Measurements from ENCODE around the gene PRPSAP1. TPM values are rescaled to one million over a fixed set of nuclear protein-coding genes. Genes with fewer than 3 reads are reported as not detected.
"Not testable (repeated sequence)": the region's sequence is repeated elsewhere in the genome, so short reads cannot be mapped to it uniquely, and the experiment has no call there.

Gene PRPSAP1
- total RNA-seq, 2 experiments from 2014 or later: 58.7 to 63.0 TPM

GRCh38 chr17:76366247-76366646 lies 12.5 kb upstream of the PRPSAP1 start:
- POLR2A ChIA-PET: no interaction called here
- Mint-ChIP-seq H3K4me3 (no peak overlapping the region), H3K36me3 (ENCODE audit: low read depth) (no peaks in the 10 kb centered on the region), H3K4me1 (peaks cover 2% of the 10 kb centered on the region), H3K27ac (no peak overlapping the region), H3K9me3 (no peaks in the 10 kb centered on the region), H3K27me3 (peaks cover 4% of the 10 kb centered on the region)
- CTCF ChIA-PET: interaction anchor here (1.5 to 2.0 kb wide), 2 partner anchors 15 to 32 kb away, joined by 6 to 10 read pairs; no protein-coding TSS in a partner anchor
- DNase-seq: no peak

GRCh38 chr17:76365256-76365903 lies 11.7 kb upstream of the PRPSAP1 start:
- Mint-ChIP-seq H3K27me3 (peaks cover 4% of the 10 kb centered on the region), H3K27ac (no peak overlapping the region), H3K9me3 (no peaks in the 10 kb centered on the region), H3K36me3 (ENCODE audit: low read depth) (no peaks in the 10 kb centered on the region), H3K4me3 (no peak overlapping the region), H3K4me1 (peaks cover 2% of the 10 kb centered on the region)
- no peak for DNase-seq
- ChIA-PET CTCF (interaction anchor here (1.5 to 2.0 kb wide), 3 partner anchors 12 to 33 kb away, joined by 6 to 10 read pairs (median 9); partner anchors contain the start of gene PRPSAP1), POLR2A (no interaction called here)

- Mint-ChIP-seq H3K27me3 (peaks cover 7% of the 10 kb centered on the region), H3K4me3 (no peak overlapping the region), H3K27ac (no peak overlapping the region), H3K9me3 (no peaks in the 10 kb centered on the region), H3K36me3 (ENCODE audit: low read depth) (no peaks in the 10 kb centered on the region), H3K4me1 (peaks cover 2% of the 10 kb centered on the region)
- CTCF ChIA-PET: interaction anchor here (0.8 to 3.4 kb wide), 4 partner anchors 10 to 45 kb away, joined by 3 to 11 read pairs (median 10); partner anchors contain the start of genes PRPSAP1 and SPHK1
- POLR2A ChIA-PET: no interaction called here
- no peak for DNase-seq
Measured at GRCh38 chr17:76363107-76363842, 9.6 kb upstream of the PRPSAP1 start.

GRCh38 chr17:76360461-76360860 lies 6.7 kb upstream of the PRPSAP1 start:
- CTCF ChIA-PET: interaction anchor here (0.6 to 1.8 kb wide), 2 partner anchors 38 to 384 kb away, joined by 4 to 6 read pairs; no protein-coding TSS in a partner anchor
- Mint-ChIP-seq H3K27ac (no peak overlapping the region), H3K27me3 (peaks cover 7% of the 10 kb centered on the region)

GRCh38 chr17:76359776-76360175 lies 6.1 kb upstream of the PRPSAP1 start:
- H3K4me3 Mint-ChIP-seq; H3K27ac Mint-ChIP-seq; CTCF ChIA-PET; H3K27me3 Mint-ChIP-seq; POLR2A ChIA-PET; H3K36me3 Mint-ChIP-seq (ENCODE audit: low read depth); DNase-seq; H3K9me3 Mint-ChIP-seq; H3K4me1 Mint-ChIP-seq: not testable (repeated sequence)

More at GRCh38 chr17:76360461-76360860, 6.7 kb upstream of the PRPSAP1 start:
- Mint-ChIP-seq H3K4me3 (no peak overlapping the region), H3K9me3 (no peaks in the 10 kb centered on the region), H3K4me1 (peaks cover 2% of the 10 kb centered on the region), H3K36me3 (ENCODE audit: low read depth) (no peaks in the 10 kb centered on the region)
- POLR2A ChIA-PET: no interaction called here
- no peak for DNase-seq

GRCh38 chr17:76359375-76359774 lies 5.7 kb upstream of the PRPSAP1 start:
- no peaks in the 10 kb centered on the region for H3K36me3 Mint-ChIP-seq (ENCODE audit: low read depth)
- peaks cover 8% of the 10 kb centered on the region for H3K4me1 Mint-ChIP-seq
- CTCF ChIA-PET: interaction anchor here (0.7 kb wide), 1 partner anchor 55 kb away, joined by 3 read pairs; no protein-coding TSS in a partner anchor
- no peaks in the 10 kb centered on the region for H3K9me3 Mint-ChIP-seq
- no peak for DNase-seq
- no peak overlapping the region for H3K4me3 Mint-ChIP-seq
- POLR2A ChIA-PET: no interaction called here
- no peak overlapping the region for H3K27ac Mint-ChIP-seq
- peaks cover 7% of the 10 kb centered on the region for H3K27me3 Mint-ChIP-seq

- CTCF ChIA-PET: no interaction called here
- H3K27ac Mint-ChIP-seq: no peak overlapping the region
- H3K9me3 Mint-ChIP-seq: no peaks in the 10 kb centered on the region
- peaks cover 7% of the 10 kb centered on the region for H3K27me3 Mint-ChIP-seq
- POLR2A ChIA-PET: interaction anchor here (0.7 kb wide), 1 partner anchor 11 kb away, joined by 10 read pairs; no protein-coding TSS in a partner anchor
- peaks cover 14% of the 10 kb centered on the region for H3K4me1 Mint-ChIP-seq
- DNase-seq: no peak
- no peak overlapping the region for H3K4me3 Mint-ChIP-seq
- H3K36me3 Mint-ChIP-seq (ENCODE audit: low read depth): peaks cover 2% of the 10 kb centered on the region
Measured at GRCh38 chr17:76357597-76358158, 4.0 kb upstream of the PRPSAP1 start.

- H3K27me3 Mint-ChIP-seq: peaks cover 7% of the 10 kb centered on the region
- CTCF ChIA-PET: no interaction called here
- POLR2A ChIA-PET: no interaction called here
- no peak overlapping the region for H3K27ac Mint-ChIP-seq
- H3K36me3 Mint-ChIP-seq (ENCODE audit: low read depth): peaks cover 3% of the 10 kb centered on the region
- H3K4me1 Mint-ChIP-seq: peaks cover 18% of the 10 kb centered on the region
- no peak for DNase-seq
- no peak overlapping the region for H3K4me3 Mint-ChIP-seq
- no peaks in the 10 kb centered on the region for H3K9me3 Mint-ChIP-seq
Measured at GRCh38 chr17:76356803-76357456, 3.2 kb upstream of the PRPSAP1 start.

- ChIA-PET POLR2A (no interaction called here), CTCF (interaction anchor here (0.6 to 3.9 kb wide), 12 partner anchors 10 to 360 kb away, joined by 3 to 26 read pairs (median 5); partner anchors contain the start of gene SPHK1)
- H3K9me3 Mint-ChIP-seq: no peaks in the 10 kb centered on the region
- peak overlapping the region; percentile 62 for H3K27ac Mint-ChIP-seq
- H3K4me1 Mint-ChIP-seq: peaks cover 29% of the 10 kb centered on the region
- DNase-seq: no peak
- H3K36me3 Mint-ChIP-seq (ENCODE audit: low read depth): peaks cover 7% of the 10 kb centered on the region
- H3K4me3 Mint-ChIP-seq: peak overlapping the region; percentile 83
- no peaks in the 10 kb centered on the region for H3K27me3 Mint-ChIP-seq
Measured at GRCh38 chr17:76354747-76355310, 1.1 kb upstream of the PRPSAP1 start.

- DNase-seq: no peak
- H3K4me3 Mint-ChIP-seq: peak overlapping the region; percentile 83
- H3K9me3 Mint-ChIP-seq: no peaks in the 10 kb centered on the region
- ChIA-PET POLR2A (no interaction called here), CTCF (interaction anchor here (0.6 to 3.9 kb wide), 10 partner anchors 10 to 360 kb away, joined by 3 to 26 read pairs (median 8); partner anchors contain the start of gene SPHK1)
- no peaks in the 10 kb centered on the region for H3K27me3 Mint-ChIP-seq
- H3K4me1 Mint-ChIP-seq: peaks cover 29% of the 10 kb centered on the region
- H3K27ac Mint-ChIP-seq: peak overlapping the region; percentile 98
- peaks cover 7% of the 10 kb centered on the region for H3K36me3 Mint-ChIP-seq (ENCODE audit: low read depth)
Measured at GRCh38 chr17:76354317-76354729, 607 bp upstream of the PRPSAP1 start.

- peak; percentile 23 for DNase-seq
- H3K36me3 Mint-ChIP-seq (ENCODE audit: low read depth): peaks cover 7% of the 10 kb centered on the region
- no peaks in the 10 kb centered on the region for H3K9me3 Mint-ChIP-seq
- no peaks in the 10 kb centered on the region for H3K27me3 Mint-ChIP-seq
- H3K4me1 Mint-ChIP-seq: peaks cover 29% of the 10 kb centered on the region
- POLR2A ChIA-PET: interaction anchor here (0.5 to 1.0 kb wide), 2 partner anchors 32 to 319 kb away, joined by 3 to 4 read pairs; no protein-coding TSS in a partner anchor
- CTCF ChIA-PET: interaction anchor here (0.5 to 3.9 kb wide), 18 partner anchors 8 to 557 kb away, joined by 3 to 26 read pairs (median 4); partner anchors contain the start of gene SPHK1
- H3K27ac Mint-ChIP-seq: peak overlapping the region; percentile 98
- H3K4me3 Mint-ChIP-seq: peak overlapping the region; percentile 83
Measured at GRCh38 chr17:76353004-76353598, 615 bp downstream of the PRPSAP1 start.

All from activated CD4-positive, alpha-beta T cell treated with anti-CD3 and anti-CD28 coated beads, Interleukin-2, amount 10 ng/mL, durations not matched to agents 7 days and 5 days (primary cell).